Lower leg skin (tissue), 3 donors: Measurements from ENCODE around the gene AKAP12.

ENCODE experiments used
- POLR2A ChIP-seq, 2 donors: fragments of 450-650 bp; IDR thresholded peaks; one replicate each; pipeline ENCODE4 v1.6.1; 2016 to 2017; ENCODE audit warnings: antibody characterized with exemption in 2 of 2, mild to moderate bottlenecking in 1 of 2, moderate library complexity in 1 of 2
- TF ChIP-seq, protein P1 (sequence below), 3 donors: fragments of 450-650 bp; IDR thresholded peaks; one replicate each; pipeline ENCODE4 v1.5.1; 2016; ENCODE audit warnings: antibody characterized with exemption in 3 of 3, mild to moderate bottlenecking in 3 of 3, moderate library complexity in 2 of 3

DNA sequence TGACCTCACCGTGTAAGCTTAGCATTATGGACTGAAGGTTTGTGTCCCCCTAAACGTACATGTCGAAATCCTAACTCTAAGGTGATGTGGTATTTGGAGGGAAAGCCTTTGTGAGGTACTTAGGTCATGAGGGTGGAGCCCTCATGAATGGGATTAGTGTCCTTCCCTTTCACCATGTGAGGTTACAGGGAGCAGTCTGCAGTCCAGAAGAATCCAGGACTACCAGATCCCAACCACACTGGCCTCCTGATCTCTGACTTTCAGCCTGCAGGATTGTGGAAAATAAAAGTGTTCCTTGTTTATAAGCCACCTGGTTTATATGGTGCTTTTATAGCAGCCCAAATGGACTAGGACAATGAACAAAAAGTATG, 78.2 kb downstream of the AKAP12 start:
- TF ChIP-seq, protein P1, sequence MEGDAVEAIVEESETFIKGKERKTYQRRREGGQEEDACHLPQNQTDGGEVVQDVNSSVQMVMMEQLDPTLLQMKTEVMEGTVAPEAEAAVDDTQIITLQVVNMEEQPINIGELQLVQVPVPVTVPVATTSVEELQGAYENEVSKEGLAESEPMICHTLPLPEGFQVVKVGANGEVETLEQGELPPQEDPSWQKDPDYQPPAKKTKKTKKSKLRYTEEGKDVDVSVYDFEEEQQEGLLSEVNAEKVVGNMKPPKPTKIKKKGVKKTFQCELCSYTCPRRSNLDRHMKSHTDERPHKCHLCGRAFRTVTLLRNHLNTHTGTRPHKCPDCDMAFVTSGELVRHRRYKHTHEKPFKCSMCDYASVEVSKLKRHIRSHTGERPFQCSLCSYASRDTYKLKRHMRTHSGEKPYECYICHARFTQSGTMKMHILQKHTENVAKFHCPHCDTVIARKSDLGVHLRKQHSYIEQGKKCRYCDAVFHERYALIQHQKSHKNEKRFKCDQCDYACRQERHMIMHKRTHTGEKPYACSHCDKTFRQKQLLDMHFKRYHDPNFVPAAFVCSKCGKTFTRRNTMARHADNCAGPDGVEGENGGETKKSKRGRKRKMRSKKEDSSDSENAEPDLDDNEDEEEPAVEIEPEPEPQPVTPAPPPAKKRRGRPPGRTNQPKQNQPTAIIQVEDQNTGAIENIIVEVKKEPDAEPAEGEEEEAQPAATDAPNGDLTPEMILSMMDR (IDR thresholded peaks at IDR 0.05), result no peak
- no peak for TF ChIP-seq POLR2A (IDR thresholded peaks at IDR 0.05)
